ENCODE data around the gene PHACTR1. TPM values are rescaled to one million over a fixed set of nuclear protein-coding genes. Genes with fewer than 3 reads are reported as not detected.

Gene PHACTR1
- total and polyA plus RNA-seq, 2 of the 4 experiments (the other 2 are of a cell fraction) = not detected

DNA sequence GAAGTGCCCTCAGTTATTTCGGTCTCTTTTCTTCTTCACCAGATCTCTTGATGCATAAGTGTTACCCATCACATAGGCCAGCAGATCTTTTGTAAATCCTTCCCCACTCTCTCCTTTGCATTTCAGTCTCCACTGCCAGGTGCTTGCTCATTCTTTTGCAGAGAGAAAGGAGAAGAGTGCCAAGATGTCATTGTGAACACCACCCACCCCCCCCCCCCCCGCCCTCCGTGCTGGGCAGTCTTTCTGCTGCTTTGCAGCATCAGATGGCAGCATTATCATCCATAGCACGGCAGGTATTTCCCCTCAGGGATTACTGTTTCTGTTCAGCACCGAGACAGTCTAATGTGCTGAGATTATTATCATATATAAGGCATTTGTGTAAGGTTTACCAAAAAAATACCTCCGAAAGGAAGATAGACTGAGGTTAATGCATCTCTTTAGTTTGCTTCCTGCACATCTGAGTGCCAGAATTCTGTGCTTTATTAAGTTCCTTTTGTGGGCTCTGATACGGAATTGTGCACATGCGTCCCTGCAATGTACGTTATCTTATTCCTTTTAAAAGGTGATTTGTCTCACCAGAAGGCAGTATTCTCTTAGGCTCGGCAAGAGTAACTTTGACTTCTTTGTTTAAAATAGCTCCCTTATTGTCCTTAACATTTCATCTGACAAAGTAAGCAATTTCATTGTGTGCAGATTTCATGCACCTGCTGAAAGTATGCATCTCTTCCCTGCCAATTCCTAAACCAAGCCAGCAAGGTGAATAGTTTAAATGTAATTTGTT, 128.8 kb downstream of the PHACTR1 start:
- Histone ChIP-seq H2BK120ac (ENCODE audit: low read depth, low read length) (no peak overlapping the region), H2AK5ac (ENCODE audit: low read depth, low read length) (no peak overlapping the region), H3K36me3 (ENCODE audit: control insufficient read depth, insufficient read depth, low read length) (no peaks in the 10 kb centered on the region), H4K5ac (ENCODE audit: low read depth, low read length) (no peak overlapping the region), H3K27me3 (ENCODE audit: control insufficient read depth, insufficient read depth, low read length) (no peaks in the 10 kb centered on the region), H3K4me1 (ENCODE audit: control insufficient read depth, insufficient read depth, low read length) (no peaks in the 10 kb centered on the region), H3K56ac (ENCODE audit: extremely low read depth, insufficient read depth, low read length) (no peak overlapping the region), H3K27ac (ENCODE audit: insufficient read depth, low read length) (no peak overlapping the region), H3K9me1 (ENCODE audit: insufficient read depth, low read length) (no peaks in the 10 kb centered on the region), H3K14ac (replicated peaks; ENCODE audit: low read depth, low read length) (no peak overlapping the region), H2BK15ac (ENCODE audit: low read depth, low read length) (no peak overlapping the region), H4K20me1 (ENCODE audit: insufficient read depth, low read length) (no peaks in the 10 kb centered on the region), H4K8ac (ENCODE audit: low read depth in 2 of 2, low read length in 2 of 2) (no peak overlapping the region), H2AK9ac (replicated peaks; ENCODE audit: low read depth, low read length, poor library complexity) (no peak overlapping the region), H3K79me1 (ENCODE audit: low read depth in 1 of 2, low read length in 2 of 2) (no peaks in the 10 kb centered on the region), H2AFZ (replicated peaks; ENCODE audit: low read length, poor library complexity) (no peak overlapping the region), H3K9me3 (ENCODE audit: control insufficient read depth, insufficient read depth, low read length) (no peaks in the 10 kb centered on the region; the same call in none of the 2 replicates), H2BK5ac (ENCODE audit: low read depth, low read length, poor library complexity, severe bottlenecking) (no peak overlapping the region), H3K9ac (ENCODE audit: low read depth, low read length) (no peak overlapping the region), H4K91ac (ENCODE audit: insufficient read depth, low read depth, low read length) (no peak overlapping the region), H3K4me3 (ENCODE audit: insufficient read depth, low read depth, low read length) (no peak overlapping the region), H3K4ac (ENCODE audit: low read depth, low read length) (no peak overlapping the region), H3K23ac (ENCODE audit: low read depth, low read length) (no peak overlapping the region), H2BK20ac (ENCODE audit: low read depth, low read length) (no peak overlapping the region), H3K4me2 (ENCODE audit: low read depth, low read length) (no peak overlapping the region), H3K18ac (ENCODE audit: low read depth, low read length) (no peak overlapping the region)
- intact Hi-C loops (cut with micrococcal nuclease) = no loop called here
- in situ Hi-C loops (cut with MboI; ENCODE audit: low sequenced_read_pairs) = no loop called here
- DNase-seq (no peak), ATAC-seq (ENCODE audit: low read depth) (no peak)
- ChIA-PET CTCF (no interaction called here), POLR2A (ENCODE audit: unreplicated experiment) (no interaction called here)
- TF ChIP-seq RCOR1 (IDR thresholded peaks at IDR 0.05; ENCODE audit: insufficient replicate concordance, low read length) = no peak
- no peak for TF ChIP-seq BHLHE40 (IDR thresholded peaks at IDR 0.05; ENCODE audit: low read depth, low read length)
- TF ChIP-seq POLR2A (IDR thresholded peaks at IDR 0.05; ENCODE audit: low read depth, low read length) = no peak
- no peak for TF ChIP-seq RAD21 (IDR thresholded peaks at IDR 0.05; ENCODE audit: low read length)
- no peak for TF ChIP-seq CHD1 (IDR thresholded peaks at IDR 0.05; ENCODE audit: low read depth, low read length)
- no peak for TF ChIP-seq MAZ (IDR thresholded peaks at IDR 0.05; ENCODE audit: borderline replicate concordance, low read depth, low read length)
- TF ChIP-seq MXI1 (IDR thresholded peaks at IDR 0.05; ENCODE audit: borderline replicate concordance, low read depth, low read length) = no peak
- TF ChIP-seq MAFK (IDR thresholded peaks at IDR 0.05; ENCODE audit: low read depth, low read length) = no peak
- no peak for TF ChIP-seq SMC3 (IDR thresholded peaks at IDR 0.05; ENCODE audit: low read depth, low read length)
- TF ChIP-seq NFE2L2 (IDR thresholded peaks at IDR 0.05; ENCODE audit: low read depth, low read length) = no peak
- TF ChIP-seq, protein P1, sequence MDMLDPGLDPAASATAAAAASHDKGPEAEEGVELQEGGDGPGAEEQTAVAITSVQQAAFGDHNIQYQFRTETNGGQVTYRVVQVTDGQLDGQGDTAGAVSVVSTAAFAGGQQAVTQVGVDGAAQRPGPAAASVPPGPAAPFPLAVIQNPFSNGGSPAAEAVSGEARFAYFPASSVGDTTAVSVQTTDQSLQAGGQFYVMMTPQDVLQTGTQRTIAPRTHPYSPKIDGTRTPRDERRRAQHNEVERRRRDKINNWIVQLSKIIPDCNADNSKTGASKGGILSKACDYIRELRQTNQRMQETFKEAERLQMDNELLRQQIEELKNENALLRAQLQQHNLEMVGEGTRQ (IDR thresholded peaks at IDR 0.05; ENCODE audit: low read depth, low read length) = no peak
- TF ChIP-seq RFX5 (IDR thresholded peaks at IDR 0.05; ENCODE audit: low read depth, low read length) = no peak
- TF ChIP-seq, protein P2, sequence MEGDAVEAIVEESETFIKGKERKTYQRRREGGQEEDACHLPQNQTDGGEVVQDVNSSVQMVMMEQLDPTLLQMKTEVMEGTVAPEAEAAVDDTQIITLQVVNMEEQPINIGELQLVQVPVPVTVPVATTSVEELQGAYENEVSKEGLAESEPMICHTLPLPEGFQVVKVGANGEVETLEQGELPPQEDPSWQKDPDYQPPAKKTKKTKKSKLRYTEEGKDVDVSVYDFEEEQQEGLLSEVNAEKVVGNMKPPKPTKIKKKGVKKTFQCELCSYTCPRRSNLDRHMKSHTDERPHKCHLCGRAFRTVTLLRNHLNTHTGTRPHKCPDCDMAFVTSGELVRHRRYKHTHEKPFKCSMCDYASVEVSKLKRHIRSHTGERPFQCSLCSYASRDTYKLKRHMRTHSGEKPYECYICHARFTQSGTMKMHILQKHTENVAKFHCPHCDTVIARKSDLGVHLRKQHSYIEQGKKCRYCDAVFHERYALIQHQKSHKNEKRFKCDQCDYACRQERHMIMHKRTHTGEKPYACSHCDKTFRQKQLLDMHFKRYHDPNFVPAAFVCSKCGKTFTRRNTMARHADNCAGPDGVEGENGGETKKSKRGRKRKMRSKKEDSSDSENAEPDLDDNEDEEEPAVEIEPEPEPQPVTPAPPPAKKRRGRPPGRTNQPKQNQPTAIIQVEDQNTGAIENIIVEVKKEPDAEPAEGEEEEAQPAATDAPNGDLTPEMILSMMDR (conservative IDR thresholded peaks at IDR 0.05; ENCODE audit: low read depth, low read length) = no peak
- TF ChIP-seq FOS (IDR thresholded peaks at IDR 0.05; ENCODE audit: low read depth, low read length) = no peak
- TF ChIP-seq CEBPB (IDR thresholded peaks at IDR 0.05; ENCODE audit: low read depth, low read length) = no peak
- TF ChIP-seq, protein P3, sequence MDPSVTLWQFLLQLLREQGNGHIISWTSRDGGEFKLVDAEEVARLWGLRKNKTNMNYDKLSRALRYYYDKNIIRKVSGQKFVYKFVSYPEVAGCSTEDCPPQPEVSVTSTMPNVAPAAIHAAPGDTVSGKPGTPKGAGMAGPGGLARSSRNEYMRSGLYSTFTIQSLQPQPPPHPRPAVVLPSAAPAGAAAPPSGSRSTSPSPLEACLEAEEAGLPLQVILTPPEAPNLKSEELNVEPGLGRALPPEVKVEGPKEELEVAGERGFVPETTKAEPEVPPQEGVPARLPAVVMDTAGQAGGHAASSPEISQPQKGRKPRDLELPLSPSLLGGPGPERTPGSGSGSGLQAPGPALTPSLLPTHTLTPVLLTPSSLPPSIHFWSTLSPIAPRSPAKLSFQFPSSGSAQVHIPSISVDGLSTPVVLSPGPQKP (IDR thresholded peaks at IDR 0.05; ENCODE audit: borderline replicate concordance, low read depth, low read length) = no peak
- no TSS peak for BruUV-seq (replicated peaks)
- WGBS, 2 experiments (ENCODE audit: extremely low coverage in 2 of 2, insufficient read length in 1 of 2) = 40% methylated on average over 2 of the region's 10 CpGs; no CpG with 5 or more reads in 1 of the 2 experiments
- dilution Hi-C loops (cut with HindIII; ENCODE audit: low sequenced_read_pairs, unreplicated experiment) = no loop called here
